Heart left ventricle (tissue), 13 donors: ENCODE data around the gene CEP131.

Experiments
- POLR2A ChIP-seq, 2 donors: fragments of 450-650 bp; IDR thresholded peaks; one replicate each; pipeline ENCODE4 v1.6.1; 2017; ENCODE audit warnings: antibody characterized with exemption in 2 of 2, mild to moderate bottlenecking in 2 of 2, moderate library complexity in 2 of 2
- TF ChIP-seq, protein P1 (sequence below), 12 donors: fragments of 200-600 bp; sonication (generic) in 4 of 12; IDR thresholded peaks; one replicate each; pipeline versions ENCODE4 v1.5.0 to v1.8.0; 2018 to 2022; ENCODE audit warnings: antibody characterized with exemption in 12 of 12, mild to moderate bottlenecking in 5 of 12
- donor health status: ischemic (EF 13 %, LVEDD 7.1; RV severe dilation, severe dysfunction).
- donor health status: DM: no; HTN: yes; CAD: no.
- donor health status: DM: no; HTN: no; CAD: no.
- donor health status: ischemic (EF 25% LVEDD 6.9; RV normal size, moderate dysfunction).
- donor health status: ischemic (EF 25% LVEDD 5.7; RV mildly dilated, moderate dysfunction).
- donor health status: ischemic (EF 35%, LVEDD 5.7; RV mildly dilated, moderate dysfunction).
- donor health status: nonischemic (EF 11% LVEDD 7.7; RV severe dilation, severe dysfunction).
- donor health status: DM: yes; HTN: yes; CAD: no.
- donor health status: PGD.
- donor health status: ischemic (EF 29% LVEDD 5.4; RV normal size, mild dysfunction).
- donor health status: nonischemic (EF 23%, LVEDD 6.1; RV moderate dilation, normal function).

DNA sequence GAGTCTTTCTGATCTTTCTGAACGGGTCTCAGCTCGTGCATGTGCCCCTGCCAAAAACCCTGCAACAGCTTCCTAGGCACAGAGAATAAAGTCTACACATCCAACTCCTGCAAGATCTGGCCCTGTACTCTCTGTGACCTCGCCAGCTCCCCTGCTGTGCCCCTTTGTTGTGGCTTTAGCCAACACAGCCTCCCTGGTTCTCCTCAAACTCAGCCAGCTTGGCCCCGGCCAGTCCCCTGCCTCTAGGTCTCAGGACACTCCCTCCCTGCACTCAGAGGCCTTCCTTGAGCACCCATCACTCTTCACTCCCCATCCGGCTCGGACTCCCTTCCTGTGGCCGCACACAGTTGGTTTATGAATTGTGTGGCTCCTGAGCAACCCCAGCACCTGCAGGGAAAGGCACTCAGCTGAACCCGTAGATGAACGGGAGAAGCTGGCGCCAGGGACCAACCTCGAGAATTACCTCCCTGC is 1.4 kb downstream of the CEP131 start:
- TF ChIP-seq, protein P1, sequence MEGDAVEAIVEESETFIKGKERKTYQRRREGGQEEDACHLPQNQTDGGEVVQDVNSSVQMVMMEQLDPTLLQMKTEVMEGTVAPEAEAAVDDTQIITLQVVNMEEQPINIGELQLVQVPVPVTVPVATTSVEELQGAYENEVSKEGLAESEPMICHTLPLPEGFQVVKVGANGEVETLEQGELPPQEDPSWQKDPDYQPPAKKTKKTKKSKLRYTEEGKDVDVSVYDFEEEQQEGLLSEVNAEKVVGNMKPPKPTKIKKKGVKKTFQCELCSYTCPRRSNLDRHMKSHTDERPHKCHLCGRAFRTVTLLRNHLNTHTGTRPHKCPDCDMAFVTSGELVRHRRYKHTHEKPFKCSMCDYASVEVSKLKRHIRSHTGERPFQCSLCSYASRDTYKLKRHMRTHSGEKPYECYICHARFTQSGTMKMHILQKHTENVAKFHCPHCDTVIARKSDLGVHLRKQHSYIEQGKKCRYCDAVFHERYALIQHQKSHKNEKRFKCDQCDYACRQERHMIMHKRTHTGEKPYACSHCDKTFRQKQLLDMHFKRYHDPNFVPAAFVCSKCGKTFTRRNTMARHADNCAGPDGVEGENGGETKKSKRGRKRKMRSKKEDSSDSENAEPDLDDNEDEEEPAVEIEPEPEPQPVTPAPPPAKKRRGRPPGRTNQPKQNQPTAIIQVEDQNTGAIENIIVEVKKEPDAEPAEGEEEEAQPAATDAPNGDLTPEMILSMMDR (IDR thresholded peaks at IDR 0.05): no peak
- no peak for TF ChIP-seq POLR2A (IDR thresholded peaks at IDR 0.05)
